Neural progenitor cell (in vitro differentiated cells): ENCODE measurements around the gene CHD6.

Experiments
- CTCF ChIP-seq: fragments of 200-600 bp; sonication (generic); IDR thresholded peaks from 2 replicates; pipeline ENCODE4 v1.5.1; 2017; ENCODE audit warnings: antibody characterized with exemption, mild to moderate bottlenecking
- EZH2 ChIP-seq: fragments of 200-600 bp; sonication (generic); IDR thresholded peaks from 2 replicates; pipeline ENCODE4 v1.6.1; 2017; ENCODE audit warnings: antibody characterized with exemption, mild to moderate bottlenecking, moderate library complexity
- EZH2phosphoT487 ChIP-seq: fragments of 200-600 bp; sonication (generic); IDR thresholded peaks from 2 replicates; pipeline ENCODE4 v1.6.1; 2017; ENCODE audit warnings: antibody characterized with exemption

GRCh38 chr20:41508335-41508734 is 109.8 kb downstream of the CHD6 start:
- TF ChIP-seq CTCF (no peak), EZH2phosphoT487 (no peak), EZH2 (no peak)
